ENCODE results near the gene ZNF541. TPM values are rescaled to one million over a fixed set of nuclear protein-coding genes. Genes with fewer than 3 reads are reported as not detected.

ZNF541 gene
- total and polyA plus RNA-seq, 10 of the 15 experiments (the other 5 are each of a cell fraction or from before 2014, with no cell fraction given) = 0.03 to 0.12 (median 0.07) TPM; not detected in 4

DNA sequence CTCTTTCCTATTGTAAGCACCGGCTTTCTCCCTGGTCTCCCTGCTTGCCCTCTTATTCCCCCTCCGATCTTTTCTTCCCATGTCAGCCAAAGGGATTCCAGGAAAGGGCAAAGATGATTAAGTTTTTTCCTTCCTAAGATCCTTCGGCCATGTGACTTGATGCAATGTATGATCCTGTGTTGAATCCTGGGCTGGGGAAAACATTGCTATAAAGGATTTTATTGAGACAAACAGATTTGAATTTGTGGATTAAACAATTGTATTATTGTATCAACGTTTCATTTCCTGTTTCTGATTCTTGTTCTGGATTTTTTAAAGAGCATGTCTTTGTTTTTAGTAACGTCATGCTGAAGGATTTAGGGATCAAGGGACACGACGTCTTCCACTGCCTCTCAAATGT is 16.9 kb upstream of the ZNF541 start:
- ATAC-seq = no peak

DNA sequence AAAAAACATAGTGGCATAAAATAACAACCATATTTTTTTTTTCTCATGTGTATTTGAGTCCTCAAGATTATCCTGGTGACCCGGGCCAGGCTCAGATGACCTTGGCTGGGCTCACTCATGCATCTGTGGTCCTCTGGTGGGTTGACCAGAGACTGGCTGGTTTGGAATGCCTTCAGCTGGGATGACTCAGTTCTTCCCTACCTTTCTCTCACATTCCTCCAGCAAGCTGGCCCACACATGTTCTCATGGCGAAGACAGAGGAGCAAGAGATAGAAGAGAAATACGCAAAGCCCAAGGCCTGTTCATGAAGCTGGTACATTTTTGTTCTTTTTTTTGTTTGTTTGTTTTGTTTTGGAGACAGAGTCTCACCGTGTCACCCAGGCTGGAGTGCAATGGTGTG is 14.3 kb upstream of the ZNF541 start:
- Histone ChIP-seq H3K4me1 (ENCODE audit: control insufficient read depth, insufficient read depth, low read length) (no peaks in the 10 kb centered on the region), H4K20me1 (ENCODE audit: control insufficient read depth, insufficient read depth) (no peaks in the 10 kb centered on the region), H3K4me2 (ENCODE audit: control insufficient read depth, insufficient read depth) (no peak overlapping the region), H3K36me3 (ENCODE audit: control insufficient read depth in 2 of 2, insufficient read depth in 2 of 2, low read length in 1 of 2) (no peaks in the 10 kb centered on the region), H3K9me3 (replicated peaks; ENCODE audit: control insufficient read depth, insufficient read depth, low read length) (peaks cover 5% of the 10 kb centered on the region; the same call in 2 of the 3 replicates), H3K79me2 (ENCODE audit: control insufficient read depth, insufficient read depth, low read length) (no peaks in the 10 kb centered on the region), H3K27ac (ENCODE audit: control insufficient read depth, insufficient read depth) (no peak overlapping the region), H2AFZ (ENCODE audit: control insufficient read depth, low read depth, low read length) (no peak overlapping the region), H3K27me3 (replicated peaks in 1 of 2; ENCODE audit: control insufficient read depth in 2 of 2, insufficient read depth in 2 of 2, low read length in 1 of 2) (no peaks in the 10 kb centered on the region), H3K4me3 (no peak overlapping the region), H3K9ac (ENCODE audit: control insufficient read depth, insufficient read depth, low read length) (no peak overlapping the region)
- POLR2A ChIA-PET = interaction anchor here (1.2 kb wide), 1 partner anchor 49 kb away, joined by 3 read pairs; no protein-coding TSS in a partner anchor
- SMC1A ChIA-PET (ENCODE audit: uncharacterized antibody, unreplicated experiment) = no interaction called here
- CTCF ChIA-PET = no interaction called here
- 70% methylated on average over 4 of the region's 4 CpGs for WGBS (ENCODE audit: insufficient coverage, insufficient replicate concordance, low lambda C conversion rate, missing lambda C conversion rate)
- in situ Hi-C loops (cut with MboI) = no loop called here
- intact Hi-C loops (cut with micrococcal nuclease; ENCODE audit: unreplicated experiment) = no loop called here
- ATAC-seq (no peak), DNase-seq (ENCODE audit: low read depth, low spot score) (no peak), FAIRE-seq (no peak)
- RAD21 ChIA-PET (ENCODE audit: unreplicated experiment) = interaction anchor here (0.6 kb wide), 1 partner anchor 369 kb away, joined by 3 read pairs; no protein-coding TSS in a partner anchor
- BruUV-seq (replicated peaks) = no TSS peak
- TF ChIP-seq, protein P1, sequence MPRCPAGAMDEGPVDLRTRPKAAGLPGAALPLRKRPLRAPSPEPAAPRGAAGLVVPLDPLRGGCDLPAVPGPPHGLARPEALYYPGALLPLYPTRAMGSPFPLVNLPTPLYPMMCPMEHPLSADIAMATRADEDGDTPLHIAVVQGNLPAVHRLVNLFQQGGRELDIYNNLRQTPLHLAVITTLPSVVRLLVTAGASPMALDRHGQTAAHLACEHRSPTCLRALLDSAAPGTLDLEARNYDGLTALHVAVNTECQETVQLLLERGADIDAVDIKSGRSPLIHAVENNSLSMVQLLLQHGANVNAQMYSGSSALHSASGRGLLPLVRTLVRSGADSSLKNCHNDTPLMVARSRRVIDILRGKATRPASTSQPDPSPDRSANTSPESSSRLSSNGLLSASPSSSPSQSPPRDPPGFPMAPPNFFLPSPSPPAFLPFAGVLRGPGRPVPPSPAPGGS (IDR thresholded peaks at IDR 0.05; ENCODE audit: borderline replicate concordance, insufficient read depth, low read depth, low read length, poor library complexity, severe bottlenecking) = no peak
- TF ChIP-seq NFYA (IDR thresholded peaks at IDR 0.05; ENCODE audit: borderline replicate concordance, low read depth, low read length) (no peak), CEBPB (IDR thresholded peaks at IDR 0.05; ENCODE audit: borderline replicate concordance in 1 of 2, low read depth in 2 of 2, low read length in 2 of 2) (no peak), GATAD2B (conservative IDR thresholded peaks at IDR 0.05; ENCODE audit: low read depth) (no peak), LARP7 (IDR thresholded peaks at IDR 0.05) (no peak), HDGF (IDR thresholded peaks at IDR 0.05) (no peak)
- TF ChIP-seq, protein P2, sequence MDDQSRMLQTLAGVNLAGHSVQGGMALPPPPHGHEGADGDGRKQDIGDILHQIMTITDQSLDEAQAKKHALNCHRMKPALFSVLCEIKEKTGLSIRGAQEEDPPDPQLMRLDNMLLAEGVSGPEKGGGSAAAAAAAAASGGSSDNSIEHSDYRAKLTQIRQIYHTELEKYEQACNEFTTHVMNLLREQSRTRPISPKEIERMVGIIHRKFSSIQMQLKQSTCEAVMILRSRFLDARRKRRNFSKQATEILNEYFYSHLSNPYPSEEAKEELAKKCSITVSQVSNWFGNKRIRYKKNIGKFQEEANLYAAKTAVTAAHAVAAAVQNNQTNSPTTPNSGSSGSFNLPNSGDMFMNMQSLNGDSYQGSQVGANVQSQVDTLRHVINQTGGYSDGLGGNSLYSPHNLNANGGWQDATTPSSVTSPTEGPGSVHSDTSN (IDR thresholded peaks at IDR 0.05; ENCODE audit: insufficient replicate concordance, low read depth, low read length) = no peak
- TF ChIP-seq, protein P3, sequence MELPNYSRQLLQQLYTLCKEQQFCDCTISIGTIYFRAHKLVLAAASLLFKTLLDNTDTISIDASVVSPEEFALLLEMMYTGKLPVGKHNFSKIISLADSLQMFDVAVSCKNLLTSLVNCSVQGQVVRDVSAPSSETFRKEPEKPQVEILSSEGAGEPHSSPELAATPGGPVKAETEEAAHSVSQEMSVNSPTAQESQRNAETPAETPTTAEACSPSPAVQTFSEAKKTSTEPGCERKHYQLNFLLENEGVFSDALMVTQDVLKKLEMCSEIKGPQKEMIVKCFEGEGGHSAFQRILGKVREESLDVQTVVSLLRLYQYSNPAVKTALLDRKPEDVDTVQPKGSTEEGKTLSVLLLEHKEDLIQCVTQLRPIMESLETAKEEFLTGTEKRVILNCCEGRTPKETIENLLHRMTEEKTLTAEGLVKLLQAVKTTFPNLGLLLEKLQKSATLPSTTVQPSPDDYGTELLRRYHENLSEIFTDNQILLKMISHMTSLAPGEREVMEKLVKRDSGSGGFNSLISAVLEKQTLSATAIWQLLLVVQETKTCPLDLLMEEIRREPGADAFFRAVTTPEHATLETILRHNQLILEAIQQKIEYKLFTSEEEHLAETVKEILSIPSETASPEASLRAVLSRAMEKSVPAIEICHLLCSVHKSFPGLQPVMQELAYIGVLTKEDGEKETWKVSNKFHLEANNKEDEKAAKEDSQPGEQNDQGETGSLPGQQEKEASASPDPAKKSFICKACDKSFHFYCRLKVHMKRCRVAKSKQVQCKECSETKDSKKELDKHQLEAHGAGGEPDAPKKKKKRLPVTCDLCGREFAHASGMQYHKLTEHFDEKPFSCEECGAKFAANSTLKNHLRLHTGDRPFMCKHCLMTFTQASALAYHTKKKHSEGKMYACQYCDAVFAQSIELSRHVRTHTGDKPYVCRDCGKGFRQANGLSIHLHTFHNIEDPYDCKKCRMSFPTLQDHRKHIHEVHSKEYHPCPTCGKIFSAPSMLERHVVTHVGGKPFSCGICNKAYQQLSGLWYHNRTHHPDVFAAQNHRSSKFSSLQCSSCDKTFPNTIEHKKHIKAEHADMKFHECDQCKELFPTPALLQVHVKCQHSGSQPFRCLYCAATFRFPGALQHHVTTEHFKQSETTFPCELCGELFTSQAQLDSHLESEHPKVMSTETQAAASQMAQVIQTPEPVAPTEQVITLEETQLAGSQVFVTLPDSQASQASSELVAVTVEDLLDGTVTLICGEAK (IDR thresholded peaks at IDR 0.05; ENCODE audit: borderline replicate concordance) = no peak

More for the DNA sequence above, 16.9 kb upstream of the ZNF541 start:
- Histone ChIP-seq H3K27ac (ENCODE audit: control insufficient read depth, insufficient read depth) (no peak overlapping the region), H3K4me3 (no peak overlapping the region), H2AFZ (ENCODE audit: control insufficient read depth, low read depth, low read length) (no peak overlapping the region), H3K27me3 (replicated peaks in 1 of 2; ENCODE audit: control insufficient read depth in 2 of 2, insufficient read depth in 2 of 2, low read length in 1 of 2) (no peaks in the 10 kb centered on the region; a peak in 1 of 4 replicates), H3K4me1 (ENCODE audit: control insufficient read depth, insufficient read depth, low read length) (no peaks in the 10 kb centered on the region), H3K9ac (ENCODE audit: control insufficient read depth, insufficient read depth, low read length) (no peak overlapping the region), H3K9me3 (replicated peaks; ENCODE audit: control insufficient read depth, insufficient read depth, low read length) (peaks cover 5% of the 10 kb centered on the region; the same call in 2 of the 3 replicates), H3K79me2 (ENCODE audit: control insufficient read depth, insufficient read depth, low read length) (no peaks in the 10 kb centered on the region), H3K36me3 (ENCODE audit: control insufficient read depth in 2 of 2, insufficient read depth in 2 of 2, low read length in 1 of 2) (no peaks in the 10 kb centered on the region), H3K4me2 (ENCODE audit: control insufficient read depth, insufficient read depth) (no peak overlapping the region), H4K20me1 (ENCODE audit: control insufficient read depth, insufficient read depth) (no peaks in the 10 kb centered on the region)
- SMC1A ChIA-PET (ENCODE audit: uncharacterized antibody, unreplicated experiment) = no interaction called here
- TF ChIP-seq JUND (IDR thresholded peaks at IDR 0.05; ENCODE audit: low read depth, low read length) = no peak
- no peak for TF ChIP-seq BACH1 (IDR thresholded peaks at IDR 0.05; ENCODE audit: borderline replicate concordance)
- TF ChIP-seq BCL11A (IDR thresholded peaks at IDR 0.05; ENCODE audit: low read depth, low read length) = no peak
- TF ChIP-seq TCF7 (IDR thresholded peaks at IDR 0.05; ENCODE audit: borderline replicate concordance) = no peak
- TF ChIP-seq SMC3 (IDR thresholded peaks at IDR 0.05; ENCODE audit: borderline replicate concordance, low read length) = no peak
- TF ChIP-seq MTA3 (IDR thresholded peaks at IDR 0.05; ENCODE audit: borderline replicate concordance, low read length) = no peak
- FAIRE-seq (no peak), DNase-seq (ENCODE audit: low read depth, low spot score) (no peak)
- BruUV-seq (replicated peaks) = no TSS peak
- WGBS (ENCODE audit: insufficient coverage, insufficient replicate concordance, low lambda C conversion rate, missing lambda C conversion rate) = 37% methylated on average over 7 of the region's 7 CpGs
- CTCF ChIA-PET = no interaction called here
- intact Hi-C loops (cut with micrococcal nuclease; ENCODE audit: unreplicated experiment) (no loop called here), in situ Hi-C loops (cut with MboI) (no loop called here)
- RAD21 ChIA-PET (ENCODE audit: unreplicated experiment) = no interaction called here
- POLR2A ChIA-PET = no interaction called here
